OCI-LY7 (cell line): ENCODE measurements around the gene AGPAT2. TPM values are rescaled to one million over a fixed set of nuclear protein-coding genes. Genes with fewer than 3 reads are reported as not detected.

Experiments used
- BruUV-seq: library from RNA; stranded (reverse); fragments of 400-500 nt; replicated peaks from 2 replicates; lab custom pipeline; 2021; lab: Mats Ljungman, UMichigan
- CTCF ChIA-PET: fragments of 300-600 bp; sonication (Branson Sonifier 250); formaldehyde crosslinking; loops from one replicate; lab custom pipeline; 2022; ENCODE audit warnings: antibody characterized with exemption; ENCODE audit not compliant: unreplicated experiment; lab: Charles Lee
- POLR2A ChIA-PET: fragments of 300-600 bp; sonication (Branson Sonifier 250); formaldehyde crosslinking; loops from one replicate; lab custom pipeline; 2022; ENCODE audit warnings: antibody characterized with exemption; lab: Charles Lee
- DNase-seq: peaks from one replicate; pipeline ENCODE4 v3.0.0-alpha.2; 2015; ENCODE audit warnings: low spot score
- H2AFZ ChIP-seq: fragments of 200-600 bp; sonication (generic), shearing (Covaris generic); 2 replicates; pipeline ENCODE4 v1.6.1; 2014; ENCODE audit warnings: mild to moderate bottlenecking, antibody characterized with exemption, low read length, moderate library complexity
- H3K27ac ChIP-seq: fragments of 200-600 bp; sonication (generic); 2 replicates; pipeline ENCODE4 v1.5.1; 2014; ENCODE audit warnings: mixed run types, low read depth, mild to moderate bottlenecking, moderate library complexity, low read length, inconsistent platforms; ENCODE audit not compliant: poor library complexity, severe bottlenecking
- H3K36me3 ChIP-seq: fragments of 200-600 bp; sonication (generic); 2 replicates; pipeline ENCODE4 v1.6.1; 2014; ENCODE audit warnings: mild to moderate bottlenecking, antibody characterized with exemption, low read length, moderate library complexity, mixed read lengths; ENCODE audit not compliant: insufficient read depth
- H3K4me1 ChIP-seq: fragments of 200-600 bp; sonication (generic); 2 replicates; pipeline ENCODE4 v1.5.1; 2014; ENCODE audit warnings: mild to moderate bottlenecking, low read length; ENCODE audit not compliant: insufficient read depth, poor library complexity, severe bottlenecking
- H3K4me2 ChIP-seq: fragments of 200-600 bp; sonication (generic); 2 replicates; pipeline ENCODE4 v1.6.1; 2014; ENCODE audit warnings: mild to moderate bottlenecking, low read length
- H3K4me3 ChIP-seq: fragments of 200-600 bp; sonication (generic); 2 replicates; pipeline ENCODE4 v1.5.1; 2014; ENCODE audit warnings: mild to moderate bottlenecking, low read depth, low read length; ENCODE audit not compliant: poor library complexity, severe bottlenecking
- H3K79me2 ChIP-seq: fragments of 200-600 bp; sonication (generic); 2 replicates; pipeline ENCODE4 v1.6.1; 2016; ENCODE audit warnings: low read depth, mild to moderate bottlenecking, low read length, moderate library complexity, mixed read lengths; ENCODE audit not compliant: insufficient read depth
- H3K9me2 ChIP-seq: fragments of 200-600 bp; sonication (generic); 2 replicates; pipeline ENCODE4 v1.6.1; 2016; ENCODE audit warnings: mild to moderate bottlenecking, low read length, mixed read lengths; ENCODE audit not compliant: insufficient read depth
- H3K9me3 ChIP-seq: fragments of 200-600 bp; sonication (generic); 2 replicates; pipeline ENCODE4 v1.6.1; 2014; ENCODE audit warnings: mild to moderate bottlenecking, mixed run types, low read length, mixed read lengths
- H4K20me1 ChIP-seq: fragments of 200-600 bp; sonication (generic); 2 replicates; pipeline ENCODE4 v1.6.1; 2014; ENCODE audit warnings: mild to moderate bottlenecking, antibody characterized with exemption, low read length, moderate library complexity, mixed read lengths; ENCODE audit not compliant: insufficient read depth
- EZH2phosphoT487 ChIP-seq: fragments of 200-600 bp; sonication (generic); IDR thresholded peaks from 2 replicates; pipeline ENCODE4 v1.6.1; 2018; ENCODE audit warnings: low read depth, borderline replicate concordance, mild to moderate bottlenecking, mixed run types, antibody characterized with exemption, low read length, moderate library complexity, mixed read lengths
- intact Hi-C: fragments of 100-400 bp; cut with micrococcal nuclease; formaldehyde crosslinking; loops from one replicate; pipeline ENCODE4 v1.10.0; 2022; ENCODE audit not compliant: unreplicated experiment
- total RNA-seq, 2 experiments: library from RNA; depleted of rRNA in 1 of 2; stranded (reverse); fragments of >200 nt in 1 of 2; shearing (Covaris generic) in 1 of 2; gene quantifications; 2 replicates each; pipeline ENCODE4 v1.2.3, GENCODE V29; 2014 to 2022
- TF ChIP-seq, protein P1 (sequence below): fragments of 200-600 bp; sonication (generic); conservative IDR thresholded peaks from 2 replicates; pipeline ENCODE4 v1.5.1; 2014; ENCODE audit warnings: mild to moderate bottlenecking, antibody characterized with exemption, low read length, moderate library complexity, mixed read lengths

The AGPAT2 gene
- total RNA-seq, 2 experiments from 2014 or later, result 18.3 to 20.8 TPM

DNA sequence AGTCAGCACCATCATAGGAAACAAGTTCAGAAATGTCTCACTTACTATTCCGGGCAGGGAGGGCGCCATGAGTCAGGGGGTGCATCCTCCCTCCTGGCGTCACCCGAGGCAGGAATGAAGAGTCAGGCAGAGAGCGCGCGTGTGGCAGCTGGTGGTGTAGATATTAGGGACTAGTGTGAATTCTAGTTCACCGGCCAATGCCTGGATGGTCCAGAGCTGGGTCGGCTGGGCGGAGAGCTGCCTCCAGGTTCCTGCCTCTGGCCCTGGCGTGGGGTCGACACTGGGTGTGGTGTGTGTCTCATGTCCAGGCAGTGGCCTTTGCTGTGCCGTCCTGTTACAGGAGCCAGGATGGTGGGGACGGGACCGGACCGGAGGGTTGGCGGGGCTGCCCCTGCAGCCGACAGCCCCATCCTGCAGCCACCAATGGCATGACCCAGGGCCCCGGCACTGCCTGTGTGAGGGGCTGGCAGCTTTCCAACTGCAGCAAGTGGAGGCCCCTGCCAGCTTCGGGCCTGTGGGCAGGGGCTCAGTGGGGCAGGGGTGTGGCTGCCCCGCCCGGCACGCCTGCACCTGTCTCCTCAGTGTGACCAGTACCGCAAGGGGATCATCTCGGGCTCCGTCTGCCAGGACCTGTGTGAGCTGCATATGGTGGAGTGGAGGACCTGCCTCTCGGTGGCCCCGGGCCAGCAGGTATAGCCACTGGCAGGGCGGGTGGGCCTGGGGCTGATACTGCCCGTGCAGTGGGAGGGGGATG is 34.3 kb upstream of the AGPAT2 start:
- Histone ChIP-seq H3K4me2 (no peak overlapping the region), H3K36me3 (peaks cover 50% of the 10 kb centered on the region), H3K4me1 (peaks cover 24% of the 10 kb centered on the region), H4K20me1 (peaks cover 16% of the 10 kb centered on the region), H2AFZ (no peak overlapping the region), H3K9me2 (no peaks in the 10 kb centered on the region), H3K4me3 (no peak overlapping the region), H3K9me3 (no peaks in the 10 kb centered on the region), H3K27ac (no peak overlapping the region), H3K79me2 (peaks cover 17% of the 10 kb centered on the region)
- BruUV-seq, result no TSS peak
- DNase-seq, result no peak
- ChIA-PET POLR2A (no interaction called here), CTCF (no interaction called here)
- intact Hi-C loops, result no loop called here
- TF ChIP-seq, protein P1, sequence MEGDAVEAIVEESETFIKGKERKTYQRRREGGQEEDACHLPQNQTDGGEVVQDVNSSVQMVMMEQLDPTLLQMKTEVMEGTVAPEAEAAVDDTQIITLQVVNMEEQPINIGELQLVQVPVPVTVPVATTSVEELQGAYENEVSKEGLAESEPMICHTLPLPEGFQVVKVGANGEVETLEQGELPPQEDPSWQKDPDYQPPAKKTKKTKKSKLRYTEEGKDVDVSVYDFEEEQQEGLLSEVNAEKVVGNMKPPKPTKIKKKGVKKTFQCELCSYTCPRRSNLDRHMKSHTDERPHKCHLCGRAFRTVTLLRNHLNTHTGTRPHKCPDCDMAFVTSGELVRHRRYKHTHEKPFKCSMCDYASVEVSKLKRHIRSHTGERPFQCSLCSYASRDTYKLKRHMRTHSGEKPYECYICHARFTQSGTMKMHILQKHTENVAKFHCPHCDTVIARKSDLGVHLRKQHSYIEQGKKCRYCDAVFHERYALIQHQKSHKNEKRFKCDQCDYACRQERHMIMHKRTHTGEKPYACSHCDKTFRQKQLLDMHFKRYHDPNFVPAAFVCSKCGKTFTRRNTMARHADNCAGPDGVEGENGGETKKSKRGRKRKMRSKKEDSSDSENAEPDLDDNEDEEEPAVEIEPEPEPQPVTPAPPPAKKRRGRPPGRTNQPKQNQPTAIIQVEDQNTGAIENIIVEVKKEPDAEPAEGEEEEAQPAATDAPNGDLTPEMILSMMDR, result no peak
- no peak for TF ChIP-seq EZH2phosphoT487

DNA sequence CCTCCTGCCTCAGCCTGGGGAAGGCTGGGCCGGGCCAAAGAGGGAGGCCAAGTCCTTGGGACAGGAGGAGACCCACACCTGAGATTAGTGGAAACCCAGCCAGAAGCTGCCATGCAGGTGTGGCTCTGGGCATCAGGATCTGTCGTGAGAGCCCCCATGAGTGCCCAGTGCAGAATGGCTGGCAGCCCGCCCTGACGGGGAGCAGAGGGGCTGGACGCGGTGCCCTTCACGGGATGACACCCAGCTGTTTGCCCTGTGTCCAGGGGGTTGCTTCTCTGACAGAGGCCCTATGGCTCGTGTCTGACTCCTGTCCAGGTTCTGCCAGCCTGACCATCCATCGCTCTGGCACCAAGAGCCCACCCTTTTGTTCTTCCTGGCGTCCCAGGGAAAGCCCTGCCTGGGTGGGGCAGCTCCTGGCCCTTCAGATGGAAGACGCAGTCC is 33.7 kb upstream of the AGPAT2 start:
- DNase-seq, result no peak
- Histone ChIP-seq H3K79me2 (peaks cover 11% of the 10 kb centered on the region), H3K4me2 (no peak overlapping the region), H3K4me3 (no peak overlapping the region), H3K36me3 (peaks cover 44% of the 10 kb centered on the region), H2AFZ (no peak overlapping the region), H3K27ac (no peak overlapping the region), H3K9me2 (no peaks in the 10 kb centered on the region), H4K20me1 (peaks cover 10% of the 10 kb centered on the region), H3K4me1 (peaks cover 18% of the 10 kb centered on the region), H3K9me3 (no peaks in the 10 kb centered on the region)
- CTCF ChIA-PET, result no interaction called here
- POLR2A ChIA-PET, result no interaction called here
- BruUV-seq, result no TSS peak
- intact Hi-C loops, result no loop called here
- TF ChIP-seq EZH2phosphoT487, result no peak
- TF ChIP-seq, protein P1, result no peak
